Measurements from ENCODE around the gene RAD51B.

DNA sequence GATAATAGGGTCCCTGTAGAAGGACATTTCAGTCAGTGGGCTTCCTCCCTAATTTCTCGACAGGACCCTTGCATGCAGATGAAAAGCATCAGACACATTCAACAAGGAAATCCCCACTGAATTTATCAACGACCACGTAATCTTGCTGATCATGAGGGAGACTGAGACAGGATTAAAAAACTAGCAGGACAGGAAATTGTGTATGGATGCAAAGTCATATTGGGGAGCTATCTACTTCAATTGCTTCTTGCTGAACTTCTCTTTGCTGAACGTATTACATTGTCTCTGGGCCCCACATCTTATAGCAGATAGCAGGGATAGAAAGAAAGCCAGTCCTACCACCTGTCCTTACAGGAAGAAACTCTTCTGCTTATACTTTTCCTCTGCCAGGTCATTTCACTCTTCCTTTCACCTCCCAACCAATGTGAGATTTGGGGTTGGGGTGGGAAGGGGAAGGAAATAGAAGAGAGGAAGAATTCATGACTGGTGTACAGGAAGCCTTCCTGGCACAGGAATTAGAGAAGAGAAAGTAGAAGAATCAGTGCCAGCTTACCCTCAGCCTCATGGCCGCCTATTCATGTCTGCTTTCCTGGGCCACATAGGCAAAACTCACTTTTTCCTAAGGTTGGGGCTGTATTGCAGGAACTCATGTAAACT, 640.0 kb downstream of the RAD51B start:
- TF ChIP-seq, protein P1, sequence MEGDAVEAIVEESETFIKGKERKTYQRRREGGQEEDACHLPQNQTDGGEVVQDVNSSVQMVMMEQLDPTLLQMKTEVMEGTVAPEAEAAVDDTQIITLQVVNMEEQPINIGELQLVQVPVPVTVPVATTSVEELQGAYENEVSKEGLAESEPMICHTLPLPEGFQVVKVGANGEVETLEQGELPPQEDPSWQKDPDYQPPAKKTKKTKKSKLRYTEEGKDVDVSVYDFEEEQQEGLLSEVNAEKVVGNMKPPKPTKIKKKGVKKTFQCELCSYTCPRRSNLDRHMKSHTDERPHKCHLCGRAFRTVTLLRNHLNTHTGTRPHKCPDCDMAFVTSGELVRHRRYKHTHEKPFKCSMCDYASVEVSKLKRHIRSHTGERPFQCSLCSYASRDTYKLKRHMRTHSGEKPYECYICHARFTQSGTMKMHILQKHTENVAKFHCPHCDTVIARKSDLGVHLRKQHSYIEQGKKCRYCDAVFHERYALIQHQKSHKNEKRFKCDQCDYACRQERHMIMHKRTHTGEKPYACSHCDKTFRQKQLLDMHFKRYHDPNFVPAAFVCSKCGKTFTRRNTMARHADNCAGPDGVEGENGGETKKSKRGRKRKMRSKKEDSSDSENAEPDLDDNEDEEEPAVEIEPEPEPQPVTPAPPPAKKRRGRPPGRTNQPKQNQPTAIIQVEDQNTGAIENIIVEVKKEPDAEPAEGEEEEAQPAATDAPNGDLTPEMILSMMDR (IDR thresholded peaks at IDR 0.05; ENCODE audit: poor library complexity), result no peak
- TF ChIP-seq EZH2 (IDR thresholded peaks at IDR 0.05; ENCODE audit: borderline replicate concordance), result no peak

All from hepatocyte (in vitro differentiated cells).